Activated T-cell treated with anti-CD3 and anti-CD28 coated beads, Interleukin-2, amount 50 U/mL, for 4 hours (primary cell): ENCODE data around the gene IL4R. TPM values are rescaled to one million over a fixed set of nuclear protein-coding genes. Genes with fewer than 3 reads are reported as not detected.
"Not testable (repeated sequence)": the region's sequence is repeated elsewhere in the genome, so short reads cannot be mapped to it uniquely, and the experiment has no call there.

Experiments used
- ATAC-seq, 2 donors: fragments of 200-7000 bp; cut with Tn5 transposase; one replicate each; pipeline ENCODE4 v1.10.0; 2021
- DNase-seq: peaks from one replicate; pipeline ENCODE4 v3.0.0-alpha.2; 2020
- H3K27me3 Mint-ChIP-seq: one replicate; pipeline ENCODE4 v1.8.0; 2021; ENCODE audit warnings: low read depth, mixed read lengths
- H3K36me3 Mint-ChIP-seq: one replicate; pipeline ENCODE4 v1.8.0; 2022; ENCODE audit warnings: mixed read lengths; ENCODE audit not compliant: insufficient read depth
- H3K4me1 Mint-ChIP-seq: one replicate; pipeline ENCODE4 v1.8.0; 2021; ENCODE audit warnings: low read depth, mixed read lengths
- H3K4me3 Mint-ChIP-seq: one replicate; pipeline ENCODE4 v1.8.0; 2021; ENCODE audit warnings: mild to moderate bottlenecking, moderate library complexity, mixed read lengths
- H3K9me3 Mint-ChIP-seq: one replicate; pipeline ENCODE4 v1.8.0; 2021; ENCODE audit warnings: mixed read lengths
- total RNA-seq, 3 donors: library from RNA; stranded (reverse); gene quantifications; one replicate each; pipeline ENCODE4 v1.2.1, GENCODE V29; 2021

Gene IL4R
- total RNA-seq: 100 to 1,000 TPM; 110 to 143 (median 140) TPM

GRCh38 chr16:27313422-27314160, at the start of gene IL4R:
Gene IL4R (plus strand): TSS chr16:27313974. CDS start chr16:27340204, 26,230 bp downstream.
- ATAC-seq: peak; percentile 35 to 36
- no peaks in the 10 kb centered on the region for H3K27me3 Mint-ChIP-seq
- no peaks in the 10 kb centered on the region for H3K9me3 Mint-ChIP-seq
- peaks cover 49% of the 10 kb centered on the region for H3K4me1 Mint-ChIP-seq
- H3K4me3 Mint-ChIP-seq: peak within 1 kb of the TSS; percentile 90
- peak; percentile 61 for DNase-seq
- peaks cover 10% of the 10 kb centered on the region for H3K36me3 Mint-ChIP-seq

- no peaks in the 10 kb centered on the region for H3K27me3 Mint-ChIP-seq
- H3K36me3 Mint-ChIP-seq: peaks cover 20% of the 10 kb centered on the region
- H3K9me3 Mint-ChIP-seq: no peaks in the 10 kb centered on the region
- H3K4me1 Mint-ChIP-seq: peaks cover 65% of the 10 kb centered on the region
- ATAC-seq (no peak), DNase-seq (no peak)
- H3K4me3 Mint-ChIP-seq: no peak overlapping the region
Observed at GRCh38 chr16:27264151-27264550, 49.6 kb upstream of the IL4R start.

GRCh38 chr16:27265982-27266381, 47.8 kb upstream of the IL4R start:
- H3K27me3 Mint-ChIP-seq: no peaks in the 10 kb centered on the region
- peak overlapping the region; percentile 13 for H3K4me3 Mint-ChIP-seq
- peaks cover 18% of the 10 kb centered on the region for H3K36me3 Mint-ChIP-seq
- H3K4me1 Mint-ChIP-seq: peaks cover 75% of the 10 kb centered on the region
- no peaks in the 10 kb centered on the region for H3K9me3 Mint-ChIP-seq
- ATAC-seq (no peak), DNase-seq (no peak)

GRCh38 chr16:27267037-27267677, 46.6 kb upstream of the IL4R start:
- no peak for ATAC-seq
- H3K4me3 Mint-ChIP-seq: peak overlapping the region; percentile 97
- peaks cover 20% of the 10 kb centered on the region for H3K36me3 Mint-ChIP-seq
- peaks cover 77% of the 10 kb centered on the region for H3K4me1 Mint-ChIP-seq
- DNase-seq: no peak
- no peaks in the 10 kb centered on the region for H3K9me3 Mint-ChIP-seq
- H3K27me3 Mint-ChIP-seq: no peaks in the 10 kb centered on the region

- ATAC-seq: peak; percentile 97 to 99
- Mint-ChIP-seq H3K4me1 (peaks cover 76% of the 10 kb centered on the region), H3K27me3 (no peaks in the 10 kb centered on the region), H3K36me3 (peaks cover 12% of the 10 kb centered on the region), H3K9me3 (no peaks in the 10 kb centered on the region), H3K4me3 (peak within 1 kb of the TSS; percentile 97)
- DNase-seq: peak; percentile 96
Observed at GRCh38 chr16:27268376-27269299, 45.1 kb upstream of the IL4R start, which contains the start of gene NSMCE1. Gene NSMCE1 (minus strand): TSS chr16:27268772. CDS start chr16:27257570, 11,202 bp downstream.

- H3K4me3 Mint-ChIP-seq: peak overlapping the region; percentile 97
- H3K4me1 Mint-ChIP-seq: peaks cover 76% of the 10 kb centered on the region
- DNase-seq (no peak), ATAC-seq (no peak)
- H3K27me3 Mint-ChIP-seq: no peaks in the 10 kb centered on the region
- no peaks in the 10 kb centered on the region for H3K9me3 Mint-ChIP-seq
- peaks cover 10% of the 10 kb centered on the region for H3K36me3 Mint-ChIP-seq
Observed at GRCh38 chr16:27269300-27270150, 44.2 kb upstream of the IL4R start.

GRCh38 chr16:27270349-27270748, 43.4 kb upstream of the IL4R start:
- peaks cover 73% of the 10 kb centered on the region for H3K4me1 Mint-ChIP-seq

GRCh38 chr16:27272076-27272475, 41.7 kb upstream of the IL4R start:
- Mint-ChIP-seq H3K4me1 (peaks cover 73% of the 10 kb centered on the region), H3K4me3 (no peak overlapping the region), H3K27me3 (no peaks in the 10 kb centered on the region), H3K36me3 (peaks cover 10% of the 10 kb centered on the region), H3K9me3 (no peaks in the 10 kb centered on the region)
- no peak for ATAC-seq
- no peak for DNase-seq

More at GRCh38 chr16:27270349-27270748, 43.4 kb upstream of the IL4R start:
- Mint-ChIP-seq H3K36me3 (peaks cover 10% of the 10 kb centered on the region), H3K27me3 (no peaks in the 10 kb centered on the region), H3K4me3 (no peak overlapping the region), H3K9me3 (no peaks in the 10 kb centered on the region)
- DNase-seq (no peak), ATAC-seq (no peak)

- not testable (repeated sequence) for DNase-seq, ATAC-seq, H3K9me3 Mint-ChIP-seq, H3K27me3 Mint-ChIP-seq, H3K36me3 Mint-ChIP-seq, H3K4me3 Mint-ChIP-seq
- H3K4me1 Mint-ChIP-seq: peaks cover 67% of the 10 kb centered on the region
Observed at GRCh38 chr16:27272697-27273096, 41.1 kb upstream of the IL4R start.

GRCh38 chr16:27273330-27273669, 40.5 kb upstream of the IL4R start:
- no peak for ATAC-seq
- peak overlapping the region; percentile 61 for H3K4me3 Mint-ChIP-seq
- no peak for DNase-seq
- H3K4me1 Mint-ChIP-seq: peaks cover 63% of the 10 kb centered on the region
- peaks cover 3% of the 10 kb centered on the region for H3K36me3 Mint-ChIP-seq
- no peaks in the 10 kb centered on the region for H3K9me3 Mint-ChIP-seq
- no peaks in the 10 kb centered on the region for H3K27me3 Mint-ChIP-seq

- Mint-ChIP-seq H3K36me3 (peaks cover 3% of the 10 kb centered on the region), H3K4me3 (peak overlapping the region; percentile 61), H3K9me3 (no peaks in the 10 kb centered on the region), H3K4me1 (peaks cover 59% of the 10 kb centered on the region), H3K27me3 (no peaks in the 10 kb centered on the region)
- no peak for DNase-seq
- peak; percentile 87 to 90 for ATAC-seq
Observed at GRCh38 chr16:27273670-27274423, 39.9 kb upstream of the IL4R start.

- not testable (repeated sequence) for DNase-seq, H3K36me3 Mint-ChIP-seq, H3K27me3 Mint-ChIP-seq, ATAC-seq, H3K9me3 Mint-ChIP-seq
- H3K4me1 Mint-ChIP-seq: peaks cover 54% of the 10 kb centered on the region
- H3K4me3 Mint-ChIP-seq: peak overlapping the region; percentile 61
Observed at GRCh38 chr16:27274424-27274874, 39.3 kb upstream of the IL4R start.

GRCh38 chr16:27275394-27275793, 38.4 kb upstream of the IL4R start:
- H3K4me3 Mint-ChIP-seq: no peak overlapping the region
- no peak for DNase-seq

More at GRCh38 chr16:27275394-27275793, 38.4 kb upstream of the IL4R start:
- Mint-ChIP-seq H3K36me3 (peaks cover 3% of the 10 kb centered on the region), H3K4me1 (peaks cover 46% of the 10 kb centered on the region), H3K27me3 (no peaks in the 10 kb centered on the region), H3K9me3 (no peaks in the 10 kb centered on the region)
- ATAC-seq: no peak
